Astrocyte (in vitro differentiated cells and primary cell): ENCODE data around the gene INPP4B.

Source experiments
- CTCF ChIP-seq: IDR thresholded peaks from 2 replicates; pipeline ENCODE4 v1.5.1; 2011; ENCODE audit warnings: low read depth, mild to moderate bottlenecking, inconsistent platforms, low read length, moderate library complexity; ENCODE audit not compliant: insufficient read depth
- EZH2 ChIP-seq: IDR thresholded peaks from 2 replicates; pipeline ENCODE4 v1.6.1; 2012; ENCODE audit warnings: mild to moderate bottlenecking, low read length, inconsistent platforms; ENCODE audit not compliant: insufficient read depth

GRCh38 chr4:142572071-142572470 lies 274.0 kb downstream of the INPP4B start:
- TF ChIP-seq EZH2 (no peak), CTCF (no peak)
